ENCODE data around the gene IL22RA1.

- TF ChIP-seq CTCF (IDR thresholded peaks at IDR 0.05) (no peak), POLR2A (IDR thresholded peaks at IDR 0.05) (no peak)
Measured at GRCh38 chr1:24190983-24191461, 48.1 kb upstream of the IL22RA1 start.

Measured in lower leg skin (tissue), 3 donors.